Parathyroid adenoma (tissue), 2 donors: Measurements from ENCODE around the gene SNX20.

Experiments
- H2AFZ ChIP-seq: fragments of 300-600 bp; sonication (generic); one replicate; pipeline ENCODE4 v1.7.0; 2017; ENCODE audit warnings: antibody characterized with exemption, mild to moderate bottlenecking
- H3K27ac ChIP-seq: fragments of 300-600 bp; sonication (generic); one replicate; pipeline ENCODE4 v1.7.0; 2017
- H3K27me3 ChIP-seq: fragments of 300-600 bp; sonication (generic); one replicate; pipeline ENCODE4 v1.7.0; 2017; ENCODE audit warnings: low read length; ENCODE audit not compliant: control insufficient read depth, insufficient read depth
- H3K36me3 ChIP-seq: fragments of 300-600 bp; sonication (generic); one replicate; pipeline ENCODE4 v1.7.0; 2017; ENCODE audit warnings: low read length; ENCODE audit not compliant: control insufficient read depth, insufficient read depth
- H3K4me1 ChIP-seq: fragments of 300-600 bp; sonication (generic); one replicate; pipeline ENCODE4 v1.7.0; 2017; ENCODE audit warnings: control low read depth
- H3K4me2 ChIP-seq: fragments of 300-600 bp; sonication (generic); one replicate; pipeline ENCODE4 v1.7.0; 2017; ENCODE audit warnings: low read length
- H3K4me3 ChIP-seq: fragments of 300-600 bp; sonication (generic); one replicate; pipeline ENCODE4 v1.7.0; 2017; ENCODE audit warnings: low read depth, low read length
- H3K79me2 ChIP-seq: fragments of 300-600 bp; sonication (generic); one replicate; pipeline ENCODE4 v1.7.0; 2017; ENCODE audit warnings: control low read depth
- H3K9ac ChIP-seq: fragments of 300-600 bp; sonication (generic); one replicate; pipeline ENCODE4 v1.7.0; 2017; ENCODE audit warnings: mild to moderate bottlenecking
- H3K9me3 ChIP-seq: fragments of 300-600 bp; sonication (generic); one replicate; pipeline ENCODE4 v1.7.0; 2017; ENCODE audit warnings: low read length; ENCODE audit not compliant: control insufficient read depth
- CTCF ChIP-seq: fragments of 300-600 bp; sonication (generic); IDR thresholded peaks from one replicate; pipeline ENCODE4 v1.7.0; 2017; ENCODE audit warnings: antibody characterized with exemption, mild to moderate bottlenecking
- donor health status: primary hyperparathyroidism.

The SNX20 gene

GRCh38 chr16:50638816-50639670 is 42.1 kb downstream of the SNX20 start:
- no peak for TF ChIP-seq CTCF
- no peak overlapping the region for H3K27ac ChIP-seq
- no peak overlapping the region for H3K4me3 ChIP-seq
- H3K79me2 ChIP-seq = no peaks in the 10 kb centered on the region
- no peak overlapping the region for H3K4me2 ChIP-seq
- no peak overlapping the region for H3K9ac ChIP-seq
- no peaks in the 10 kb centered on the region for H3K9me3 ChIP-seq
- no peaks in the 10 kb centered on the region for H3K27me3 ChIP-seq
- H2AFZ ChIP-seq = no peak overlapping the region
- no peaks in the 10 kb centered on the region for H3K36me3 ChIP-seq
- no peaks in the 10 kb centered on the region for H3K4me1 ChIP-seq

- Histone ChIP-seq H3K9me3 (no peaks in the 10 kb centered on the region), H3K4me3 (no peak overlapping the region), H3K9ac (no peak overlapping the region), H3K27ac (no peak overlapping the region), H3K4me2 (no peak overlapping the region), H2AFZ (no peak overlapping the region), H3K36me3 (no peaks in the 10 kb centered on the region), H3K79me2 (no peaks in the 10 kb centered on the region), H3K4me1 (no peaks in the 10 kb centered on the region), H3K27me3 (no peaks in the 10 kb centered on the region)
- no peak for TF ChIP-seq CTCF
Observed at GRCh38 chr16:50637716-50638602, 43.2 kb downstream of the SNX20 start.

GRCh38 chr16:50636753-50637374 is 44.2 kb downstream of the SNX20 start:
- Histone ChIP-seq H3K9ac (no peak overlapping the region), H3K36me3 (no peaks in the 10 kb centered on the region), H2AFZ (no peak overlapping the region), H3K4me1 (no peaks in the 10 kb centered on the region), H3K9me3 (no peaks in the 10 kb centered on the region), H3K79me2 (no peaks in the 10 kb centered on the region), H3K27ac (no peak overlapping the region), H3K4me3 (no peak overlapping the region), H3K4me2 (no peak overlapping the region), H3K27me3 (no peaks in the 10 kb centered on the region)
- TF ChIP-seq CTCF = no peak

GRCh38 chr16:50635505-50636392 is 45.4 kb downstream of the SNX20 start:
- Histone ChIP-seq H3K36me3 (no peaks in the 10 kb centered on the region), H3K4me1 (no peaks in the 10 kb centered on the region)
- no peak for TF ChIP-seq CTCF

More at GRCh38 chr16:50635505-50636392, 45.4 kb downstream of the SNX20 start:
- Histone ChIP-seq H3K9me3 (no peaks in the 10 kb centered on the region), H3K27ac (no peak overlapping the region), H2AFZ (no peak overlapping the region), H3K79me2 (no peaks in the 10 kb centered on the region), H3K4me2 (no peak overlapping the region), H3K9ac (no peak overlapping the region), H3K4me3 (no peak overlapping the region), H3K27me3 (no peaks in the 10 kb centered on the region)
